DOHH2 (cell line): ENCODE data around the gene ABHD12.

Source experiments
- EZH2phosphoT487 ChIP-seq: fragments of 200-600 bp; sonication (generic); IDR thresholded peaks from 2 replicates; pipeline ENCODE4 v1.6.1; 2017; ENCODE audit warnings: borderline replicate concordance, mild to moderate bottlenecking, antibody characterized with exemption, low read length, moderate library complexity, mixed read lengths
- TF ChIP-seq, protein P1 (sequence below): fragments of 200-600 bp; sonication (generic); IDR thresholded peaks from one replicate; pipeline ENCODE4 v1.5.1; 2014; ENCODE audit warnings: antibody characterized with exemption, mild to moderate bottlenecking, low read depth, low read length; ENCODE audit not compliant: poor library complexity, severe bottlenecking

DNA sequence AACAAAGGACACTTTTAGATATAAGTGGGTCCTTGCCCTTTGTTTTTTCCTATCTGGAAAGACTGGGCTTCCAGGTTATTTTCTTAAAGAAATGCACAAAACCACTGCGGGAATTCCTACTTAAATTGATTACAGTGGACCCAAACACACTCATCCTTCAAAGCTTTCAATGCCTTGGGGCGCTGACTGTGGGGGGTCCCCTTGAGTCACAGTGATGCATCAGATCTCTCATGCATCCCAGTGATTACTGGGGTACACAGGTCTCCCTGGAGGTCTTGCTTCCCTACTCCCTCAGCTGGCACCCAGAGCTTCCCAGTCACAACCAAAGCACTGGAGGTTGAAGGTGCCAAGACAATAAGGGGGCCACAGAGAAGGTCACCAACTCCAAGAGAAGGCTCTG is 20.7 kb downstream of the ABHD12 start:
- TF ChIP-seq, protein P1, sequence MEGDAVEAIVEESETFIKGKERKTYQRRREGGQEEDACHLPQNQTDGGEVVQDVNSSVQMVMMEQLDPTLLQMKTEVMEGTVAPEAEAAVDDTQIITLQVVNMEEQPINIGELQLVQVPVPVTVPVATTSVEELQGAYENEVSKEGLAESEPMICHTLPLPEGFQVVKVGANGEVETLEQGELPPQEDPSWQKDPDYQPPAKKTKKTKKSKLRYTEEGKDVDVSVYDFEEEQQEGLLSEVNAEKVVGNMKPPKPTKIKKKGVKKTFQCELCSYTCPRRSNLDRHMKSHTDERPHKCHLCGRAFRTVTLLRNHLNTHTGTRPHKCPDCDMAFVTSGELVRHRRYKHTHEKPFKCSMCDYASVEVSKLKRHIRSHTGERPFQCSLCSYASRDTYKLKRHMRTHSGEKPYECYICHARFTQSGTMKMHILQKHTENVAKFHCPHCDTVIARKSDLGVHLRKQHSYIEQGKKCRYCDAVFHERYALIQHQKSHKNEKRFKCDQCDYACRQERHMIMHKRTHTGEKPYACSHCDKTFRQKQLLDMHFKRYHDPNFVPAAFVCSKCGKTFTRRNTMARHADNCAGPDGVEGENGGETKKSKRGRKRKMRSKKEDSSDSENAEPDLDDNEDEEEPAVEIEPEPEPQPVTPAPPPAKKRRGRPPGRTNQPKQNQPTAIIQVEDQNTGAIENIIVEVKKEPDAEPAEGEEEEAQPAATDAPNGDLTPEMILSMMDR: no peak
- TF ChIP-seq EZH2phosphoT487: no peak
